OCI-M1 (cell line): Measurements from ENCODE around the gene NDUFC1.

ENCODE experiments used
- DNase-seq: peaks from one replicate; lab custom pipeline; 2025; lab: John Stamatoyannopoulos, UW

NDUFC1 gene

DNA sequence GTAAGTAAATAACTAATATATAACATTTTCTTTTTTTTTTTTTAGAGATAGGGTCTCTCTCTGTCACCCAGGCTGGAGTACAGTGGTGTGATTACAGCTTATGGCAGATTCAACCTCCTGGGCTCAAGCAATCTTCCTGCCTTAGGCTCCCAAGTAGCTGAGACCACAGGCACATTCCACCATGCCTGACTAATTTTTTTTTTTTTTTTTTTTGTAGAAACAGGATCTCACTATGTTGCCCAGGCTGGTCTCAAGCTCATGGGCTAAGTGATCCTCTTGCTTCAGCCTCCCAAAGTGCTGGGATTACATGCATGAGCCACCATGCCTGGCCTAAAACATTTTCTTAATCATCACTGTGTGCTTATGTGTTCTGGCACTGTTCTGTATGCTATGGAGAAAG is 55.0 kb downstream of the NDUFC1 start:
- DNase-seq, result no peak

GRCh38 chr4:139246166-139246565 is 56.1 kb downstream of the NDUFC1 start:
- DNase-seq, result no peak

- no peak for DNase-seq
Measured at GRCh38 chr4:139245590-139245989, 56.7 kb downstream of the NDUFC1 start.

DNA sequence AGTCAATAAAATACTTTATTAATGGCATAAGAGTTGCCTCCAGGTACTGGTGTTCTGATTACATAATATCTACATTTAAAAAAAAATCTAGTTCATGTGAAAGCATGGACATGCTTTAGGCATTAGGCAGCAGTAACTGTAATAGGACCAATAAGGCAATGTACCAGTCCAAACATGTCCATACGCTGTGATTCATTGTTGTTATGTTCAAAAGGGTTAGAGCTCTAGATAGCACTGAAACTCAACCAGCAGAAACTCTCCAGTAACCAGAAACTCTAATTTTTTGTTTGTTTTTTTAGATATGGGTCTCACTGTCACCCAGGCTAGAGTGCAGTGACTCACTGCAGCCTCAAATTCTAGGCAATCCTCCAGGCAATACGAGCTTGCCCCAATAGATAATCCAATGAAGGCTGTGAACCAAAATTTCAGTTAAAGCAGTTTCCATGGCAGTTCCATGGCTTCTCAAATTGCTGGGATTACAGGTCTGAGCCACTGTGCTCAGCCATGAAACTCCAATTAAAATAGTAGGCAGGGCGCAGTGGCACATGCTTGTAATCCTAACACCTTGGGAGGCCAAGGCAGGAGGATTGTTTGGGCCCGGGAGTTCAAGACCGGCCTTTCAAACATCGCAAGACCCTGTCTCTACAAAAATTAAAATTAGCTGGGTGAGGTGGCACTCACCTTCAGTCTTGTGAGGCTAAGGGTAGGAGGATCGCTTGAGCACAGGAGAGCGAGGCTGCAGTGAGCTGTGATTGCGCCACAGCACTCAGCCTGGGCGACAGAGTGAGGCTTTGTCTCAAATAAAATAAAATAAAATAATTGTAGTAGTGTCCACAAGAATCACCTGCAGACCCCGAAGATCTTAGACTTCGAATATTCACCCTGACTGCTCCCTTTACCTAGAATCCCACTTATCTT is 58.6 kb downstream of the NDUFC1 start:
- DNase-seq, result no peak

- no peak for DNase-seq
Measured at GRCh38 chr4:139242511-139243051, 59.7 kb downstream of the NDUFC1 start.

- DNase-seq, result no peak
Measured at GRCh38 chr4:139241784-139242151, 60.5 kb downstream of the NDUFC1 start.

DNA sequence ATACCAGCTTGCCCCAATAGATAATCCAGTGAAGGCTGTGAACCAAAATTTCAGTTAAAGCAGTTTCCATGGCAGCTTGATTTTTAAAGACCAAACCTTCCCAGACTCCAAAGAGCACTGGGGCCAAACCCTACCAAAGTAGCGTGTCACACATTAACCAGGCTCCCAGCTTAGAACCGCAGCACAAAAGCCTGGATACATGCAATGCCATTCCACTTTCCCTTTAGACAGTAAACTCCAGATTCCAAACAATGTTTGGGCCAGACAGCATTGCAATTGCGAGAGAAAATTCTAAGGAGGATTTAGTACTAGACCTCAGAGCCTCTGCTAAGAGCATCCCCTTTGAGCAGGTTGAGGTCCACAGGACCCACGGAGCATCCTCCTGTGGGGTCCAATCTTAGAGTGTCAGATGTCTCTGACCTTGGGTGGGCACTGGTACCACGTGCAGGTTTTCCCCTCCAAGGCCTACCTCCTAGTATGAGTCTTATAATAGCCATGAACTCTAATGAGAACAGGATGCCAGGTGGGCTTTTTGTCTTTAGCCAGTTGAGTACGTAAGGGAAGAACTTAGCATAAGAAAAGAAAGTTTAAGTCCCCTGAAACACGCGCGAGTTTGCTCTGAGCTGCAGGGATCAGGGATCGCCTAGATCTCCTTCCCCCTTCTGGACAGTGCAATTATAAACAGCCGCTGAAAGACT is 61.0 kb downstream of the NDUFC1 start:
- no peak for DNase-seq
